Kidney (tissue), 14 donors: ENCODE measurements around the gene NHLRC4. TPM values are rescaled to one million over a fixed set of nuclear protein-coding genes. Genes with fewer than 3 reads are reported as not detected.

Experiments used
- DNase-seq, 5 donors: peaks; one replicate each; pipeline ENCODE4 v3.0.0-alpha.2; 2013 to 2020
- FAIRE-seq: peaks from 2 replicates; lab custom pipeline; 2012; peaks lifted over from hg19 to GRCh38; lab: Jason Lieb, UNC
- H3K27ac ChIP-seq, 2 donors: one replicate each; pipeline ENCODE4 v1.7.0; 2013; ENCODE audit warnings: low read depth in 2 of 2, low read length in 2 of 2, inconsistent platforms in 1 of 2
- H3K27me3 ChIP-seq: one replicate; pipeline ENCODE4 v1.7.1; 2013; ENCODE audit warnings: low read length, inconsistent platforms; ENCODE audit not compliant: control insufficient read depth, insufficient read depth
- H3K36me3 ChIP-seq, 3 donors: one replicate each; pipeline versions ENCODE4 v1.7.0 to v1.7.1; 2013; ENCODE audit warnings: low read length in 3 of 3, control low read depth in 1 of 3, inconsistent platforms in 1 of 3; ENCODE audit not compliant: insufficient read depth in 3 of 3, control insufficient read depth in 2 of 3
- H3K4me1 ChIP-seq, 3 donors: one replicate each; pipeline versions ENCODE4 v1.7.0 to v1.7.1; 2013; ENCODE audit warnings: low read length in 3 of 3, inconsistent platforms in 1 of 3, low read depth in 1 of 3; ENCODE audit not compliant: control insufficient read depth in 2 of 3, insufficient read depth in 2 of 3
- H3K4me3 ChIP-seq, 3 donors: one replicate each; pipeline versions ENCODE4 v1.7.0 to v1.8.1; 2013; ENCODE audit warnings: low read length in 3 of 3, control low read depth in 1 of 3, inconsistent platforms in 1 of 3
- H3K9ac ChIP-seq, 3 donors: one replicate each; pipeline versions ENCODE4 v1.7.0 to v1.7.1; 2013; ENCODE audit warnings: low read length in 3 of 3, control low read depth in 1 of 3, inconsistent platforms in 1 of 3
- H3K9me3 ChIP-seq, 3 donors: one replicate each; pipeline versions ENCODE4 v1.7.0 to v1.7.1; 2013; ENCODE audit warnings: low read length in 3 of 3, control low read depth in 1 of 3, inconsistent platforms in 1 of 3; ENCODE audit not compliant: control insufficient read depth in 2 of 3, insufficient read depth in 1 of 3
- intact Hi-C: fragments of 100-400 bp; cut with DNase I; formaldehyde crosslinking; loops from one replicate; pipeline ENCODE4 v1.11.1; 2022
- polyA plus RNA-seq: library from polyadenylated mRNA; stranded (reverse); fragments of 350-450 nt; fragmentation: Illumina TruSeq; extraction: RNeasy Lipid Tissue Mini Kit (QIAGEN cat#74804); gene quantifications from one replicate; pipeline ENCODE4 v1.2.3, GENCODE V29; 2014; ENCODE audit warnings: low read depth, low replicate concordance; ENCODE audit not compliant: insufficient read depth
- total RNA-seq: library from RNA; stranded (reverse); fragmentation: NEBNext Ultra II Directional; extraction: Animal tissue kit (Norgen Biotek cat#: 25700); gene quantifications from one replicate; pipeline ENCODE4 v1.2.1, GENCODE V29; 2021
- TF ChIP-seq, protein P1 (sequence below): IDR thresholded peaks from 3 replicates; pipeline ENCODE4 v1.5.1; 2012; ENCODE audit warnings: mild to moderate bottlenecking, moderate library complexity, borderline replicate concordance; ENCODE audit not compliant: insufficient read depth; ENCODE audit errors: extremely low read depth
- donor health status: control.
- donor health status: control.
- donor health status: control.
- donor health status: control.
- donor health status: control.
- donor health status: DM: yes; HTN: yes; CAD: no.
- donor health status: Normal renal cell carcinoma (clear cell type).

The NHLRC4 gene
- total and polyA plus RNA-seq, 2 donors from 2014 or later: 3.3 to 17.4 TPM

DNA sequence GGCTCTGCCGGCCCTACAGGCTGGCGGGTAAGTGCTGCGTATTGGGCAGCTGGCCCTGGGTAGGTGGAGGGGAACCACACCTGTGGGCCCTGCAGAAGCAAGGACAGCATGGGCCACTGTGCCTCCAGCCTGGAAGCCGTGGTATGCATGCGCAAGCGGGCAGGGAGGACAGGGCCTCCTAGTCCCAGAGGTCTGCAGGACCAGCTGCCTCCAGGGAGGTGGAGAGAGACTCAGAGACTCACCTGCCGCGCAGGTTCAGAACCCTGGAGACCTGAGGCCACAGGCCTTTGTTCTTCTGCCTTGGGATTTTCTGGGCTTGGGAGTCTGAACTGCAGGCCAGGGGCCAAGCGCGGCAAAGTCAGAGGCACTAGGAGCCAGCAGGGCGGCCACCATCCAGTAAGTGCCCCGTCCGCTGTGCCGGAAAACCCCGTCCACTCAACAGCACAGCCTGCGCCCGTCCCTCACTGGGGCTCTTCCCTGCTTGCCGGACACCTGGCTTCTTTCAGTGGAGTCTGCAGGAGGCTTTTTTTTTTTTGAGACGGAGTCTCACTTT is 14.2 kb downstream of the NHLRC4 start:
- TF ChIP-seq, protein P1, sequence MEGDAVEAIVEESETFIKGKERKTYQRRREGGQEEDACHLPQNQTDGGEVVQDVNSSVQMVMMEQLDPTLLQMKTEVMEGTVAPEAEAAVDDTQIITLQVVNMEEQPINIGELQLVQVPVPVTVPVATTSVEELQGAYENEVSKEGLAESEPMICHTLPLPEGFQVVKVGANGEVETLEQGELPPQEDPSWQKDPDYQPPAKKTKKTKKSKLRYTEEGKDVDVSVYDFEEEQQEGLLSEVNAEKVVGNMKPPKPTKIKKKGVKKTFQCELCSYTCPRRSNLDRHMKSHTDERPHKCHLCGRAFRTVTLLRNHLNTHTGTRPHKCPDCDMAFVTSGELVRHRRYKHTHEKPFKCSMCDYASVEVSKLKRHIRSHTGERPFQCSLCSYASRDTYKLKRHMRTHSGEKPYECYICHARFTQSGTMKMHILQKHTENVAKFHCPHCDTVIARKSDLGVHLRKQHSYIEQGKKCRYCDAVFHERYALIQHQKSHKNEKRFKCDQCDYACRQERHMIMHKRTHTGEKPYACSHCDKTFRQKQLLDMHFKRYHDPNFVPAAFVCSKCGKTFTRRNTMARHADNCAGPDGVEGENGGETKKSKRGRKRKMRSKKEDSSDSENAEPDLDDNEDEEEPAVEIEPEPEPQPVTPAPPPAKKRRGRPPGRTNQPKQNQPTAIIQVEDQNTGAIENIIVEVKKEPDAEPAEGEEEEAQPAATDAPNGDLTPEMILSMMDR: no peak
- H3K27me3 ChIP-seq: no peaks in the 10 kb centered on the region
- H3K9me3 ChIP-seq: no peaks in the 10 kb centered on the region
- peak in 1 of 5 donors; percentile 34 for DNase-seq
- intact Hi-C loops: no loop called here
- H3K36me3 ChIP-seq: no peaks in the 10 kb centered on the region
- peaks cover 0 to 2% (median 0%) of the 10 kb centered on the region in 3 donors for H3K4me1 ChIP-seq
- H3K9ac ChIP-seq: no peak overlapping the region
- H3K4me3 ChIP-seq: no peak overlapping the region
- FAIRE-seq: no peak
- no peak overlapping the region for H3K27ac ChIP-seq

DNA sequence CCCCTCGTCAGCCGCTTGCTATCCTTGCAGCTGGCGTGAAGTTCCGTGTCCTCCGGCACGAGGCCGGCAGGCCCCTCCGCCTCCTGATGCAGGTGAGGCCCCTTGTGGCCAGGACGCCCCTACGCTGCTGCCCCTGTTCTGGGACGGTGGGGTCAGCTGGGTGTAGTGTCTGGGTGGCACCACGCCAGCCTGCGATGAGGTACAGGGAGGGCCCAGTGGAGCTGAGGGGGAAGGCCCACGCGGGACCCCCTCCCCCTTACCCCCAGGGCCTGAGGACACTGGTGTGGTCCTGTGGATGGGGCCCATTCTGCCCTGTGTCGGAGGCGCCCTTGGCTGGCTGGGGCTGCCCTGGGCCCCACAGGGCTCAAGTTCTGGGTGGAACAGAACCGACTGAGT is 15.4 kb downstream of the NHLRC4 start:
- DNase-seq (no peak), FAIRE-seq (no peak)
- Histone ChIP-seq H3K27me3 (no peaks in the 10 kb centered on the region), H3K4me1 (peaks cover 0 to 9% (median 4%) of the 10 kb centered on the region in 3 donors), H3K27ac (no peak overlapping the region), H3K4me3 (no peak overlapping the region), H3K9ac (no peak overlapping the region), H3K36me3 (no peaks in the 10 kb centered on the region), H3K9me3 (no peaks in the 10 kb centered on the region)
- TF ChIP-seq, protein P1: no peak
- intact Hi-C loops: no loop called here

DNA sequence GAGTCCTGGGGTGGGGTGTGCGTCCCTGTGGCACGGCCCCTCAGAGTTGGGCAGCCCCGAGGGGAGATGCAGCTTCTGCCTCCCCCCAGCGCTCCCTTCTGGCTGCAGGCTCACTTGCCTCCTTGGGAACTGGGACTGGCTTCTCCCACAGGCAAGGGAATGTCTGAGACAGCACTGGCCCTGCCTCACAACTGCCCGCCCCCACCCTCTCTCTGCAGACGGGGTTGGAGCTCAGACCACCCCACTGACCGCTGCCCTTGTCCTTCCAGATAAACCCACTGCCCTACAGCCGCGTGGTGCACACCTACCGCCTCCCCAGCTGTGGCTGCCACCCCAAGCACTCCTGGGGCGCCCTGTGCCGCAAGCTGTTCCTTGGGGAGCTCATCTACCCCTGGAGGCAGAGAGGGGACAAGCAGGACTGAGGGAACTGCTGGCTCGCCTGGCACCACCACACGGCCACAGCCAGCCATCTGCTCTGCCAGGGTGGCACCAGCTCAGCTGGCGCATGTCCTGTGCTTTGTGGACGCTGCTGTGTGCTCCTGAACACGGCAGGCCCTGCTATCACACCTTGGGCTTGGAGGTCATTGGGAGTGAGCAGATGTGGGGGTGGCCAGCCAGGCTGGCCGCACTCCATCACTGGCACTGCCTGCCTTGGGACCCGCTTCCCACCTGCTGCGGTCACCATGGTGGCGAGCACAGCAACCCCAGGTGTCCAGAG is 16.0 kb downstream of the NHLRC4 start:
- intact Hi-C loops: no loop called here
- no peaks in the 10 kb centered on the region for H3K27me3 ChIP-seq
- no peak overlapping the region for H3K9ac ChIP-seq
- peaks cover 0 to 9% (median 8%) of the 10 kb centered on the region in 3 donors for H3K4me1 ChIP-seq
- H3K9me3 ChIP-seq: no peaks in the 10 kb centered on the region
- TF ChIP-seq, protein P1: no peak
- H3K4me3 ChIP-seq: no peak overlapping the region
- H3K36me3 ChIP-seq: no peaks in the 10 kb centered on the region
- no peak overlapping the region for H3K27ac ChIP-seq
- DNase-seq (peak in 1 of 5 donors; percentile 52), FAIRE-seq (no peak)
